ENCODE measurements around the gene SPAG16. TPM values are rescaled to one million over a fixed set of nuclear protein-coding genes. Genes with fewer than 3 reads are reported as not detected.

Gene SPAG16
- total RNA-seq, 1 donor from 2014 or later, result 14.4 TPM

DNA sequence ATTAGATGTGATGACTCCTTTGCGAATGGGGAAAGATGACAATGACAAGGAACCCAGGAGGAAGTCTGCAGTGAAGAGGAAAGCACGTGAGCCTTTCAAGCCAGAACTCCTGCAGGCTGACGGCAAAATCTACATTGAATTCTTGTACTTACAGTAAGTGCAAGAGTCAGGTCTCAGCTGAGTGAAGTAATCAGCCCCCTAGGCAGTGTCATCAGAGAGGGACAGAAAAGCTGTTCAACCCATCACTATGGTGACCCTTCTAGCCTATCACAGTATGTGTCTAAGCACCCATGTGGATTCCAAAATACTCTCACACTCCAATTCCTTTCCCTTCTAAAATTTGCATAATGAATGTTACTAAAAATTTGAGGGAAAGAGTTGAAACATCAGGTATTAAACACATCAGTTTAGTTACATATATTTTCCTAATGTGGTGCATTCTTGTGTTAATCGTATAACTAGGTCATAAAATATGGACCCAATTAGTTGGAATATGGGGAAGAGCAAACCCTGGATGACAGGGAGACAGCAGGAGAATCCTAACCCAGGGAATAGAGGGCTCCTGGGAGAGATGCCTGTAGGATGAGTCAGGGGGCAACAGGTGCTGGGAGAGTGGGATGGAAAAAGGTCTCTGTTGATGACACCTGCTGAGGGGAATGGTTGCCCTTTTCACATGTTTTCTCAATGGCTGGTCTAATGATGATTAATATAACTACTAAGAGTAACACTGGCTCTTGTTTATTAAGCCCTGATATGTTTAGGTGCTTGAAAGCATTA lies 1166.0 kb downstream of the SPAG16 start:
- no peaks in the 10 kb centered on the region for H3K4me1 Mint-ChIP-seq (ENCODE audit: unreplicated experiment)
- peaks cover 4% of the 10 kb centered on the region for H3K27me3 Mint-ChIP-seq (ENCODE audit: unreplicated experiment)
- no peak for DNase-seq (ENCODE audit: low spot score)
- H3K36me3 Mint-ChIP-seq (ENCODE audit: low read depth, unreplicated experiment), result no peaks in the 10 kb centered on the region
- H3K9me3 Mint-ChIP-seq (ENCODE audit: unreplicated experiment), result no peaks in the 10 kb centered on the region
- TF ChIP-seq, protein P1, sequence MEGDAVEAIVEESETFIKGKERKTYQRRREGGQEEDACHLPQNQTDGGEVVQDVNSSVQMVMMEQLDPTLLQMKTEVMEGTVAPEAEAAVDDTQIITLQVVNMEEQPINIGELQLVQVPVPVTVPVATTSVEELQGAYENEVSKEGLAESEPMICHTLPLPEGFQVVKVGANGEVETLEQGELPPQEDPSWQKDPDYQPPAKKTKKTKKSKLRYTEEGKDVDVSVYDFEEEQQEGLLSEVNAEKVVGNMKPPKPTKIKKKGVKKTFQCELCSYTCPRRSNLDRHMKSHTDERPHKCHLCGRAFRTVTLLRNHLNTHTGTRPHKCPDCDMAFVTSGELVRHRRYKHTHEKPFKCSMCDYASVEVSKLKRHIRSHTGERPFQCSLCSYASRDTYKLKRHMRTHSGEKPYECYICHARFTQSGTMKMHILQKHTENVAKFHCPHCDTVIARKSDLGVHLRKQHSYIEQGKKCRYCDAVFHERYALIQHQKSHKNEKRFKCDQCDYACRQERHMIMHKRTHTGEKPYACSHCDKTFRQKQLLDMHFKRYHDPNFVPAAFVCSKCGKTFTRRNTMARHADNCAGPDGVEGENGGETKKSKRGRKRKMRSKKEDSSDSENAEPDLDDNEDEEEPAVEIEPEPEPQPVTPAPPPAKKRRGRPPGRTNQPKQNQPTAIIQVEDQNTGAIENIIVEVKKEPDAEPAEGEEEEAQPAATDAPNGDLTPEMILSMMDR (IDR thresholded peaks at IDR 0.05; ENCODE audit: unreplicated experiment), result no peak
- no peak overlapping the region for H3K27ac Mint-ChIP-seq (ENCODE audit: unreplicated experiment)
- no peak overlapping the region for H3K4me3 Mint-ChIP-seq (ENCODE audit: unreplicated experiment)

DNA sequence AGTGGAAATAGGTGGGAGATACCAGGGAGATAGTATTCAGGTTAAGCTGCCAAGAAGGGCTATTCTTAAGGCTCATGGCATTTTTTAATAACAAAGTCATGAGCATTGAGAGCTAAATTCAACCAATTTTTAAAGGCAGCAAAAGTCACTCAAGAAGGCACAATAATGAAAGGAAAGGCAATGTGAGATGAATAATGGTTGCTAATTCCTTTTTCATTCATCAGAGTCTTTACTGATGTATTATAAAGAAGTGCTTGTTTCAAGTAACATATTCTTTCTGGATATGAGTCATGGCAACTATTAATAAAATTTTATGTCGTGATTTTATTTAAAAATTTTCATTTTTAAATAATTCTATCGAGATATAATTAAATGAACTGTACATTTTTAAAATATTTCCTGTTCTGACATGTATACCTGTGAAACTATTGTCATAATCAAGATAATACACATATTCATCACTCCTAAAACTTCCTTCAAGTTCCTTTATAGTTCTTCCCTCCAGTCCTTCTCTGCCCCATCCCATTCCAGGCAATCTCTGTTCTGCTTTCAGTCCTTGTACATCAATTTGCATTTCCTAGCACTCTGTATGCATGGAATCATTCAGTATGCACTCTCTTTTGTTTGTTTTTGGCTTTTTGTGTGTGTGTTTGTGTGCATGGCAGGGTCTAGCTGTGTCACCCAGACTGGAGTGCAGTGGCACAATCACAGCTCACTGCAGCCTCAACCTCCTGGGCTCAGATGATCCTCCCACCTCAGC lies 1167.4 kb downstream of the SPAG16 start:
- TF ChIP-seq, protein P1 (IDR thresholded peaks at IDR 0.05; ENCODE audit: unreplicated experiment), result no peak
- DNase-seq (ENCODE audit: low spot score), result no peak
- H3K27ac Mint-ChIP-seq (ENCODE audit: unreplicated experiment), result no peak overlapping the region
- H3K27me3 Mint-ChIP-seq (ENCODE audit: unreplicated experiment), result peaks cover 4% of the 10 kb centered on the region
- H3K4me1 Mint-ChIP-seq (ENCODE audit: unreplicated experiment), result no peaks in the 10 kb centered on the region
- H3K9me3 Mint-ChIP-seq (ENCODE audit: unreplicated experiment), result no peaks in the 10 kb centered on the region
- H3K4me3 Mint-ChIP-seq (ENCODE audit: unreplicated experiment), result no peak overlapping the region
- H3K36me3 Mint-ChIP-seq (ENCODE audit: low read depth, unreplicated experiment), result no peaks in the 10 kb centered on the region

Small RNA genes lying within 50 kb of the gene (microRNA-seq; reads per million reads assigned to microRNA genes)
- gene MIR4438 (ENCODE audit: unreplicated experiment), result not detected

Other genes with a start within 250 kb of the SPAG16 start
- 4.0 TPM for gene IKZF2, start 132.9 kb upstream of the SPAG16 start, total RNA-seq (ENCODE audit: unreplicated experiment)

Data from endothelial cell (in vitro differentiated cells).